BLaER1 treated with 17β-estradiol and CSF1 and Interleukin-3, amounts not matched to agents 10 nM and 100 nM (cell line): ENCODE data around the gene LDLR.
A peak's percentile ranks its signal among the peaks of the same experiment; 100 is the strongest.
"Not testable (repeated sequence)": the region's sequence is repeated elsewhere in the genome, so short reads cannot be mapped to it uniquely, and the experiment has no call there.

ENCODE experiments used
- H3K27ac ChIP-seq, 11 experiments: shearing (Covaris generic); formaldehyde crosslinking; 2 replicates each; pipeline ENCODE4 v1.8.1; 2022
- H3K27me3 ChIP-seq, 11 experiments: shearing (Covaris generic); formaldehyde crosslinking; 2 replicates each; pipeline ENCODE4 v1.8.1; 2022
- H3K36me3 ChIP-seq, 11 experiments: shearing (Covaris generic); formaldehyde crosslinking; 2 replicates each; pipeline ENCODE4 v1.8.1; 2022
- H3K4me1 ChIP-seq, 10 experiments: shearing (Covaris generic); formaldehyde crosslinking; 2 replicates each; pipeline ENCODE4 v1.8.1; 2022
- H3K4me2 ChIP-seq, 11 experiments: shearing (Covaris generic); formaldehyde crosslinking; 2 replicates each; pipeline ENCODE4 v1.8.1; 2022
- H3K4me3 ChIP-seq, 10 experiments: shearing (Covaris generic); formaldehyde crosslinking; 2 replicates each; pipeline ENCODE4 v1.8.1; 2022
- H3K9ac ChIP-seq, 11 experiments: shearing (Covaris generic); formaldehyde crosslinking; 2 replicates each; pipeline ENCODE4 v1.8.1; 2022
- H3K9me3 ChIP-seq, 11 experiments: shearing (Covaris generic); formaldehyde crosslinking; replicated peaks in 1 of 11; 2 replicates each; pipeline ENCODE4 v1.8.1; 2022
- H4K20me1 ChIP-seq, 11 experiments: shearing (Covaris generic); formaldehyde crosslinking; 2 replicates each; pipeline ENCODE4 v1.8.1; 2022
- Cebpa-rat ChIP-seq, 11 experiments: shearing (Covaris generic); IDR thresholded peaks; 2 replicates each; pipeline ENCODE4 v1.8.1; 2022

The LDLR gene

DNA sequence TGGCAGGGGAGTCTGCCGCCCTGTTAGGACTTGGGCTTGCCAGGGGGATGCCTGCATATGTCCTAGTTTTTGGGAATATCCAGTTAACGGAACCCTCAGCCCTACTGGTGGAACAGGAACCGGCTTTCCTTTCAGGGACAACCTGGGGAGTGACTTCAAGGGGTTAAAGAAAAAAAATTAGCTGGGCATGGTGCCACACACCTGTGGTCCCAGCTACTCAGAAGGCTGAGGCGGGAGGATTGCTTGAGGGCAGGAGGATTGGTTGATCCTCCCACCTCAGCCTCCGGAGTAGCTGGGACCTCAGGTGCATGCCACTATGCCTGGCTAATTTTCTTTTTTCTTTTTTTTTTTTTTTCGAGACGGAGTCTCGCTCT is 22.5 kb downstream of the LDLR start:
- no peak for TF ChIP-seq Cebpa-rat (IDR thresholded peaks at IDR 0.05)
- Histone ChIP-seq H3K4me1 (peaks cover 0 to 12% (median 0%) of the 10 kb centered on the region in 10 experiments; a peak in 6 of 20 replicates), H3K4me2 (no peak overlapping the region), H3K9me3 (no peaks in the 10 kb centered on the region), H3K36me3 (peaks cover 94 to 100% (median 100%) of the 10 kb centered on the region in 11 experiments), H3K27ac (no peak overlapping the region), H4K20me1 (peaks cover 0 to 100% (median 96%) of the 10 kb centered on the region in 11 experiments; a peak in 19 of 22 replicates), H3K4me3 (no peak overlapping the region), H3K27me3 (no peaks in the 10 kb centered on the region), H3K9ac (no peak overlapping the region)

DNA sequence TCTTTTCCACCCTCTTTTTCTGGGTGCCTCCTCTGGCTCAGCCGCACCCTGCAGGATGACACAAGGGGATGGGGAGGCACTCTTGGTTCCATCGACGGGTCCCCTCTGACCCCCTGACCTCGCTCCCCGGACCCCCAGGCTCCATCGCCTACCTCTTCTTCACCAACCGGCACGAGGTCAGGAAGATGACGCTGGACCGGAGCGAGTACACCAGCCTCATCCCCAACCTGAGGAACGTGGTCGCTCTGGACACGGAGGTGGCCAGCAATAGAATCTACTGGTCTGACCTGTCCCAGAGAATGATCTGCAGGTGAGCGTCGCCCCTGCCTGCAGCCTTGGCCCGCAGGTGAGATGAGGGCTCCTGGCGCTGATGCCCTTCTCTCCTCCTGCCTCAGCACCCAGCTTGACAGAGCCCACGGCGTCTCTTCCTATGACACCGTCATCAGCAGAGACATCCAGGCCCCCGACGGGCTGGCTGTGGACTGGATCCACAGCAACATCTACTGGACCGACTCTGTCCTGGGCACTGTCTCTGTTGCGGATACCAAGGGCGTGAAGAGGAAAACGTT is 24.0 kb downstream of the LDLR start:
- no peak for TF ChIP-seq Cebpa-rat (IDR thresholded peaks at IDR 0.05)
- Histone ChIP-seq H3K27ac (no peak overlapping the region), H3K4me2 (no peak overlapping the region), H3K9me3 (no peaks in the 10 kb centered on the region), H3K27me3 (no peaks in the 10 kb centered on the region), H3K4me1 (no peaks in the 10 kb centered on the region; a peak in 1 of 20 replicates), H3K4me3 (no peak overlapping the region), H3K36me3 (peaks cover 94 to 100% (median 100%) of the 10 kb centered on the region in 11 experiments), H3K9ac (no peak overlapping the region), H4K20me1 (peaks cover 0 to 100% (median 99%) of the 10 kb centered on the region in 11 experiments; a peak in 19 of 22 replicates)

DNA sequence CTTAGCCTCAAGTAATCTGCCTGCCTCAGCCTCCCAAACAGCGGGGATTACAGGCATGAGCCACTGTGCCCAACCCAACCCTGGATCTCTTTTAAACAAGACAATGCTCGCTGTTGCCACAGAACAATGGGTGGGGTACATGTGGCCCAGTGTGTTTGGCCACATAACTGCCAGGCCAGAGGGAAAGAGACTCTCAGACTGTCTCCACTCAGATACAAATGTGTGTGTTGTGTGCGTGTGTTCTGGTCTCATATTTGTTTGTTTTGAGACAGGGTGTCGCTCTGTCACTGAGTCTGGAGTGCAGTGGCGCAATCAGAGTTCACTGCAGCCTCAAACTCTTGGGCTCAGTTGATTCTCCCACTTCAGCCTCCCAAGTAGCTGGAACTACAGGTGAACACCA is 25.8 kb downstream of the LDLR start:
- H3K9me3 ChIP-seq: no peaks in the 10 kb centered on the region
- peaks cover 0 to 100% (median 100%) of the 10 kb centered on the region in 11 experiments; a peak in 19 of 22 replicates for H4K20me1 ChIP-seq
- 0 out of 22 replicates have a peak overlapping the region, but pooled peaks of 2 of the 11 experiments have one; percentile 9 to 15 for H3K9ac ChIP-seq
- no peaks in the 10 kb centered on the region for H3K27me3 ChIP-seq
- H3K27ac ChIP-seq: peak overlapping the region in 2 of 11 experiments; percentile 23 to 25; a peak in 2 of 22 replicates
- no peak overlapping the region for H3K4me2 ChIP-seq
- no peak overlapping the region for H3K4me3 ChIP-seq
- no peaks in the 10 kb centered on the region for H3K4me1 ChIP-seq
- TF ChIP-seq Cebpa-rat (IDR thresholded peaks at IDR 0.05): no peak
- H3K36me3 ChIP-seq: peaks cover 93 to 100% (median 100%) of the 10 kb centered on the region in 11 experiments

DNA sequence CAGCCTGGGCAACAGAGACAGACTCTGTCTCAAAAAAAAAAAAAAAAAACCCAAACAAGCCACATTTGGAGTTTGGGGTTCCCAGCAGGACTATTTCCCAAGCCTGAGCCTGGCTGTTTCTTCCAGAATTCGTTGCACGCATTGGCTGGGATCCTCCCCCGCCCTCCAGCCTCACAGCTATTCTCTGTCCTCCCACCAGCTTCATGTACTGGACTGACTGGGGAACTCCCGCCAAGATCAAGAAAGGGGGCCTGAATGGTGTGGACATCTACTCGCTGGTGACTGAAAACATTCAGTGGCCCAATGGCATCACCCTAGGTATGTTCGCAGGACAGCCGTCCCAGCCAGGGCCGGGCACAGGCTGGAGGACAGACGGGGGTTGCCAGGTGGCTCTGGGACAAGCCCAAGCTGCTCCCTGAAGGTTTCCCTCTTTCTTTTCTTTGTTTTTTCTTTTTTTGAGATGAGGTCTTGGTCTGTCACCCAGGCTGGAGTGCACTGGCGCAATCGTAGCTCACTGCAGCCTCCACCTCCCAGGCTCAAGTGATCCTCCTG is 26.7 kb downstream of the LDLR start:
- H3K27ac ChIP-seq: no peak overlapping the region
- no peaks in the 10 kb centered on the region for H3K9me3 ChIP-seq
- H4K20me1 ChIP-seq: peaks cover 0 to 100% (median 100%) of the 10 kb centered on the region in 11 experiments; a peak in 19 of 22 replicates
- no peak overlapping the region for H3K4me3 ChIP-seq
- H3K9ac ChIP-seq: no peak overlapping the region
- no peak for TF ChIP-seq Cebpa-rat (IDR thresholded peaks at IDR 0.05)
- H3K4me1 ChIP-seq: no peaks in the 10 kb centered on the region
- H3K27me3 ChIP-seq: no peaks in the 10 kb centered on the region
- peaks cover 94 to 100% (median 100%) of the 10 kb centered on the region in 11 experiments for H3K36me3 ChIP-seq
- no peak overlapping the region for H3K4me2 ChIP-seq

DNA sequence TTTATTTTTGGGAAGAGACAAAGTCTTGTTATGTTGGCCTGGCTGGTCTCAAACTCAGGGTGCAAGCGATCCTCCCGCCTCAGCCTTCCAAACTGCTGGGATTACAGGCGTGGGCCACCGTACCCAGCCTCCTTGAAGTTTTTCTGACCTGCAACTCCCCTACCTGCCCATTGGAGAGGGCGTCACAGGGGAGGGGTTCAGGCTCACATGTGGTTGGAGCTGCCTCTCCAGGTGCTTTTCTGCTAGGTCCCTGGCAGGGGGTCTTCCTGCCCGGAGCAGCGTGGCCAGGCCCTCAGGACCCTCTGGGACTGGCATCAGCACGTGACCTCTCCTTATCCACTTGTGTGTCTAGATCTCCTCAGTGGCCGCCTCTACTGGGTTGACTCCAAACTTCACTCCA is 27.2 kb downstream of the LDLR start:
- H3K9ac ChIP-seq: no peak overlapping the region
- H3K27ac ChIP-seq: no peak overlapping the region
- peaks cover 95 to 100% (median 100%) of the 10 kb centered on the region in 11 experiments for H3K36me3 ChIP-seq
- no peaks in the 10 kb centered on the region for H3K4me1 ChIP-seq
- H4K20me1 ChIP-seq: peaks cover 0 to 100% (median 99%) of the 10 kb centered on the region in 11 experiments; a peak in 19 of 22 replicates
- no peak overlapping the region for H3K4me2 ChIP-seq
- no peaks in the 10 kb centered on the region for H3K27me3 ChIP-seq
- no peak overlapping the region for H3K4me3 ChIP-seq
- no peak for TF ChIP-seq Cebpa-rat (IDR thresholded peaks at IDR 0.05)
- H3K9me3 ChIP-seq: no peaks in the 10 kb centered on the region

DNA sequence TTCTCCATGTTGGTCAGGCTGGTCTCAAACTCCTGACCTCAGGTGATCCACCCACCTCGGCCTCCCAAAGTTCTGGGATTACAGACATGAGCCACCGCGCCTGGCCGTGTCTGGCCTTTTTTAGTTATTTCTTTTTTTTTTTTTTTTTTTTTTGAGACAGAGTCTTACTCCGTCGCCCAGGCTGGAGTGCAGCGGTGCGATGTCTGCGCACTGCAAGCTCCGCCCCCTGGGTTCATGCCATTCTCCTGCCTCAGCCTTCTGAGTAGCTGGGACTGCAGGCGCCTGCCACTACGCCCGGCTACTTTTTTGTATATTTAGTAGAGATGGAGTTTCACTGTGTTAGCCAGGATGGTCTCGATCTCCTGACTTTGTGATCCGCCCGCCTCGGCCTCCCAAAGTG is 32.7 kb downstream of the LDLR start:
- H3K9me3 ChIP-seq, H3K27ac ChIP-seq, H3K4me2 ChIP-seq, H3K27me3 ChIP-seq, H3K4me1 ChIP-seq, H3K9ac ChIP-seq, H3K4me3 ChIP-seq: not testable (repeated sequence)
- Histone ChIP-seq H3K36me3 (peaks cover 82 to 100% (median 98%) of the 10 kb centered on the region in 11 experiments), H4K20me1 (peaks cover 0 to 100% (median 97%) of the 10 kb centered on the region in 11 experiments; a peak in 19 of 22 replicates)

DNA sequence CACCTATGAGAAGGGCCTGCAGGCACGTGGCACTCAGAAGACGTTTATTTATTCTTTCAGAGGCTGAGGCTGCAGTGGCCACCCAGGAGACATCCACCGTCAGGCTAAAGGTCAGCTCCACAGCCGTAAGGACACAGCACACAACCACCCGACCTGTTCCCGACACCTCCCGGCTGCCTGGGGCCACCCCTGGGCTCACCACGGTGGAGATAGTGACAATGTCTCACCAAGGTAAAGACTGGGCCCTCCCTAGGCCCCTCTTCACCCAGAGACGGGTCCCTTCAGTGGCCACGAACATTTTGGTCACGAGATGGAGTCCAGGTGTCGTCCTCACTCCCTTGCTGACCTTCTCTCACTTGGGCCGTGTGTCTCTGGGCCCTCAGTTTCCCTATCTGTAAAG is 33.9 kb downstream of the LDLR start:
- Histone ChIP-seq H3K4me1 (peaks cover 0 to 21% (median 7%) of the 10 kb centered on the region in 10 experiments; a peak in 9 of 20 replicates), H3K36me3 (peaks cover 81 to 100% (median 98%) of the 10 kb centered on the region in 11 experiments), H3K9ac (no peak overlapping the region), H3K27ac (no peak overlapping the region), H3K9me3 (no peaks in the 10 kb centered on the region), H4K20me1 (peaks cover 0 to 100% (median 97%) of the 10 kb centered on the region in 11 experiments; a peak in 19 of 22 replicates), H3K4me2 (no peak overlapping the region), H3K27me3 (no peaks in the 10 kb centered on the region), H3K4me3 (no peak overlapping the region)
- no peak for TF ChIP-seq Cebpa-rat (IDR thresholded peaks at IDR 0.05)

DNA sequence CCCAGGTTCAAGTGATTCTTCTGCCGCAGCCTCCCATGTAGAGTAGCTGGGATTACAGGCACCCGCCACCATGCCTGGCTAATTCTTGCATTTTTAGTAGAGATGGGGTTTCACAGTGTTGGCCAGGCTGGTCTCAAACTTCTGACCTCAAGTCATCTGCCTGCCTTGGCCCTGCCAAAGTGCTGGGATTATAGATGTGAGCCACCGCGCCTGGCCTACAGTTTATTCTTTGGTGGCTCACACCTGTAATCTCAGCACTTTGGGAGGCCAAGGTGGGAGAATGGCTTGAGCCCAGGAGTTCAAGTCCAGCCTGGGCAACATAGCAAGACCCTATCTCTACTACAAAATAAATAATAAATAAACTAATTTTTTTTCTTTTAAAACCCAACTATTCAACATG is 34.9 kb downstream of the LDLR start:
- H3K4me3 ChIP-seq, H3K9me3 ChIP-seq, H3K9ac ChIP-seq, H3K27me3 ChIP-seq, H3K4me2 ChIP-seq, H3K27ac ChIP-seq: not testable (repeated sequence)
- Histone ChIP-seq H3K4me1 (peaks cover 0 to 32% (median 12%) of the 10 kb centered on the region in 10 experiments; a peak in 13 of 20 replicates), H4K20me1 (peaks cover 0 to 100% (median 96%) of the 10 kb centered on the region in 11 experiments; a peak in 19 of 22 replicates), H3K36me3 (peaks cover 82 to 100% (median 98%) of the 10 kb centered on the region in 11 experiments)

DNA sequence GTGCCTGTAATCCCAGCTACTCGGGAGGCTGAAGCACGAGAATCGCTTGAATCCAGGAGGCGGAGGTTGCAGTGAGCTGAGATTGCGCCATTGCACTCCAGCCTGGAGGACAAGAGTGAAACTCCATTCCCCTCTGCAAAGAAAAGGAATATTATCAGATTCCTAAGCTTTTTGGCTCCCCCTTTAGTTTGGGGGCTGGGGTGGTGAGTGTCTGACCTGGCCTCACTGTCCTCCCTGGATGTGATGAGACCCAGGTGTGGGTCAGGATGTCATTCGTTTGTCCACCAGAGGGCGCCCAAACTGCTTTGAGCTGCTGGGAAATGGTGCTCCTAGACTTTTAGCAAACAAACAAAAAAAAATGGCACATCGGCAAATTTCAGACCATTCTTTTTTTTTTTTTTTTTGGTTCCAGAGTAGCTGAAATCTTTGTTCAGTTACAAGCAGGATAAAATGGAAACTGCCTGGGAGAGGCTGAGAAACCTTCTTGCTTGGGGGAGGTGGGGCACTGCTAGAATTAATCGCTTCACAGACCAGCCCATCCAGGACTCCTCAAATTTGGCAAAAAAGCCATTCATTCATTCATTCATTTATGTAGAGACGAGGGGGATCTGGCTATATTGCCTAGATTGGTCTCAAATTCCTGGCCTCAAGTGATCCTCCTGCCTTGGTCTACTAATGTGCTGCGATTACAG is 36.9 kb downstream of the LDLR start:
- Histone ChIP-seq H3K9me3 (no peaks in the 10 kb centered on the region), H3K27me3 (no peaks in the 10 kb centered on the region), H4K20me1 (peaks cover 0 to 100% (median 96%) of the 10 kb centered on the region in 11 experiments; a peak in 19 of 22 replicates), H3K27ac (no peak overlapping the region), H3K4me2 (peak overlapping the region in 3 of 11 experiments; percentile 4 to 24 (median 13); a peak in 2 of 22 replicates), H3K4me1 (peaks cover 16 to 50% (median 25%) of the 10 kb centered on the region in 10 experiments), H3K4me3 (no peak overlapping the region), H3K9ac (peak overlapping the region in 1 of 11 experiments; percentile 11; a peak in 1 of 22 replicates), H3K36me3 (peaks cover 80 to 100% (median 98%) of the 10 kb centered on the region in 11 experiments)
- peak in 1 of 11 experiments; percentile 31; a peak in 1 of 22 replicates for TF ChIP-seq Cebpa-rat (IDR thresholded peaks at IDR 0.05)
